Upper lobe of right lung (tissue), 1 donor: ENCODE data around the gene ATP5MK. TPM values are rescaled to one million over a fixed set of nuclear protein-coding genes. Genes with fewer than 3 reads are reported as not detected.

Experiments
- ATAC-seq: fragments of 200-7000 bp; cut with Tn5 transposase; one replicate; pipeline ENCODE4 v1.9.1; 2020; ENCODE audit warnings: mild to moderate bottlenecking, moderate library complexity
- DNase-seq: peaks from one replicate; pipeline ENCODE4 v3.0.0-alpha.2; 2020
- H3K27ac ChIP-seq: fragments of 200-600 bp; one replicate; pipeline ENCODE4 v1.8.0; 2022
- H3K27me3 ChIP-seq: fragments of 200-600 bp; one replicate; pipeline ENCODE4 v1.8.0; 2022; ENCODE audit warnings: mild to moderate bottlenecking
- H3K36me3 ChIP-seq: fragments of 200-600 bp; one replicate; pipeline ENCODE4 v1.8.0; 2022
- H3K4me1 ChIP-seq: fragments of 200-600 bp; one replicate; pipeline ENCODE4 v1.8.0; 2022
- H3K4me3 ChIP-seq: fragments of 200-600 bp; one replicate; pipeline ENCODE4 v1.8.0; 2022; ENCODE audit warnings: mild to moderate bottlenecking
- H3K9me3 ChIP-seq: fragments of 200-600 bp; one replicate; pipeline ENCODE4 v1.8.0; 2022
- intact Hi-C: fragments of 100-400 bp; cut with DNase I; formaldehyde crosslinking; loops from one replicate; pipeline ENCODE4 v1.11.0; 2022
- total RNA-seq: library from RNA; stranded (reverse); fragmentation: NEBNext Ultra II Directional; extraction: Animal tissue kit (Norgen Biotek cat#: 25700); gene quantifications from one replicate; pipeline ENCODE4 v1.2.1, GENCODE V29; 2021
- TF ChIP-seq, protein P1 (sequence below): fragments of 200-600 bp; IDR thresholded peaks from one replicate; pipeline ENCODE4 v1.8.0; 2022; ENCODE audit warnings: antibody characterized with exemption
- donor health status: DM: no; HTN: yes; CAD: no; lungs with severe emphysema.

ATP5MK gene
- total RNA-seq, 1 donor from 2014 or later: 206 TPM

DNA sequence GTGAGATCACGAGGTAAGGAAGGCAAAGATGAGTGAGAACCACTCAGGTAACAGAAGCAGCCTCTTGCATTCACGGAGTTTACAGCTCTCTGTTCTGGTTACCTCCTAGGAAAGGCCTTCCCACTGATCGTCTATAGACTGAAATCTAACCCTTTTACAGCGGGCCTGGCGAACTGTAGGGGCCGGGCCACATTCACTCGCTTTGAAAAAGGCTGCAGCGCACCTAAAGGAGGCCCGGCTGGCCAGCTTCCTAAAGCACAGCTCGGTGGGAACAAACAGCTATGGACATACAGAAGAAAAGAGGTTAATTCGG lies 565 bp downstream of the ATP5MK start:
- peaks cover 21% of the 10 kb centered on the region for H3K4me1 ChIP-seq
- TF ChIP-seq, protein P1, sequence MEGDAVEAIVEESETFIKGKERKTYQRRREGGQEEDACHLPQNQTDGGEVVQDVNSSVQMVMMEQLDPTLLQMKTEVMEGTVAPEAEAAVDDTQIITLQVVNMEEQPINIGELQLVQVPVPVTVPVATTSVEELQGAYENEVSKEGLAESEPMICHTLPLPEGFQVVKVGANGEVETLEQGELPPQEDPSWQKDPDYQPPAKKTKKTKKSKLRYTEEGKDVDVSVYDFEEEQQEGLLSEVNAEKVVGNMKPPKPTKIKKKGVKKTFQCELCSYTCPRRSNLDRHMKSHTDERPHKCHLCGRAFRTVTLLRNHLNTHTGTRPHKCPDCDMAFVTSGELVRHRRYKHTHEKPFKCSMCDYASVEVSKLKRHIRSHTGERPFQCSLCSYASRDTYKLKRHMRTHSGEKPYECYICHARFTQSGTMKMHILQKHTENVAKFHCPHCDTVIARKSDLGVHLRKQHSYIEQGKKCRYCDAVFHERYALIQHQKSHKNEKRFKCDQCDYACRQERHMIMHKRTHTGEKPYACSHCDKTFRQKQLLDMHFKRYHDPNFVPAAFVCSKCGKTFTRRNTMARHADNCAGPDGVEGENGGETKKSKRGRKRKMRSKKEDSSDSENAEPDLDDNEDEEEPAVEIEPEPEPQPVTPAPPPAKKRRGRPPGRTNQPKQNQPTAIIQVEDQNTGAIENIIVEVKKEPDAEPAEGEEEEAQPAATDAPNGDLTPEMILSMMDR: no peak
- H3K9me3 ChIP-seq: no peaks in the 10 kb centered on the region
- H3K27me3 ChIP-seq: no peaks in the 10 kb centered on the region
- peaks cover 44% of the 10 kb centered on the region for H3K36me3 ChIP-seq
- peak overlapping the region; percentile 76 for H3K4me3 ChIP-seq
- no peak for ATAC-seq
- H3K27ac ChIP-seq: peak overlapping the region; percentile 85
- intact Hi-C loops: no loop called here
- no peak for DNase-seq

DNA sequence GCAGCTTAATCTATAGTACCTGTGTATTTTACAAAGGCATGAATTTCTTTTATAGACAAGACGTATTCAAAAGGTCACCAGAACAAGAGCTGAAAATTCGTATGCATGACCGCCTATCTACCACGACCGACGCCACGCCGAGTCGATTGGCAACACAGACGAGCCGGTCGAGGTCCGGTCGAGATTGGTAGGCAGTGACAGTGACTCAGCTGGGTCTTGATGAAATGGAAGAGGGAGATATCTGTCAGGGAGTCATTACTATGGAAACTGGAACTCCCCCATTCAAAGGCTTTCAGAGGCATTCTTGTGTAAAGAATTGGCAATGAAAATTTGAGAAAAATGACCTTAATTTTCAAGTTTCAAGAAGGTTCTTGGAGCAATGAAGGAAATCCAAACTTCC lies 2.1 kb downstream of the ATP5MK start:
- Histone ChIP-seq H3K4me1 (peaks cover 21% of the 10 kb centered on the region), H3K27me3 (no peaks in the 10 kb centered on the region), H3K27ac (no peak overlapping the region), H3K9me3 (no peaks in the 10 kb centered on the region), H3K4me3 (no peak overlapping the region), H3K36me3 (peaks cover 44% of the 10 kb centered on the region)
- ATAC-seq (no peak), DNase-seq (peak; percentile 32)
- TF ChIP-seq, protein P1: no peak
- intact Hi-C loops: no loop called here

DNA sequence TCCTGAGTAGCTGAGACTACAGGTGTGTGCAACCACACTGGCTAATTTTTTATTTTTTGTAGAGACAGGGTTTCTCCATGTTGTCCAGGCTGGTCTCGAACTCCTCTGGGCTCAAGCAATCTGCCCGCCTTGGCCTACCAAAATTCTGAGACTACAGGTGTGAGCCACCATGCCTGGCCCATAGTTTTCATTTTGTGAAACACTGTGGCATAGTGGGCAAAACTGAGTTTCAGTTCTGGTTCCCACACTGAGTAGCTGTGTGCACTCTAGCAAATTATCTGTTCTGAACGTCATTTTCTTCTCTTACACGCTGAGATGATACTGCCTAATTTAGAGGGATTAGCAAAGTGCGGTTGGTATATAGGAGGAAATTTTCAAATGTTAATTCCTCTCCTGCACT lies 13.5 kb downstream of the ATP5MK start:
- H3K27me3 ChIP-seq: no peaks in the 10 kb centered on the region
- H3K36me3 ChIP-seq: peaks cover 82% of the 10 kb centered on the region
- no peak for DNase-seq
- ATAC-seq: no peak
- H3K27ac ChIP-seq: no peak overlapping the region
- no peak overlapping the region for H3K4me3 ChIP-seq
- intact Hi-C loops: no loop called here
- H3K9me3 ChIP-seq: no peaks in the 10 kb centered on the region
- no peaks in the 10 kb centered on the region for H3K4me1 ChIP-seq
- TF ChIP-seq, protein P1: no peak

DNA sequence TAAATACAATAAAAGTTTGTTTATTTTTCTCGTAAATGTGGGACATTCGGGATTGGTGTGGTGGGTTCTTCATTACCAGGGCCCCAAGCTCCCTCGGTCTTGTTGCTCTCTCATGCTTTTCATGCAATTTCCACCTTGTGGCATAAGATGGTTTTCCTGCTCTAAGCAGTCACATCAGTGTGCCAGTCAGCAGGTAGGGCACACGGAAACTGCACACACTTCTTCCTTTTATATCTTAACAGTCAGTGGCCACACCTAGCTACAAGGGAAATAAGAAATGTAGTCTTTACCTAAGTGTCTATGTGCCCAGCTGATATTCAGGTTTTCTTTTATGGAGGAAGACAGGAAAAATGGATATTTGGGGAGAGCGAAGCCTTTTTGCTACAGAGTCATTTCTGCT lies 22.0 kb downstream of the ATP5MK start:
- Histone ChIP-seq H3K36me3 (peaks cover 58% of the 10 kb centered on the region), H3K9me3 (no peaks in the 10 kb centered on the region), H3K4me3 (no peak overlapping the region), H3K27me3 (no peaks in the 10 kb centered on the region), H3K4me1 (peaks cover 7% of the 10 kb centered on the region), H3K27ac (no peak overlapping the region)
- ATAC-seq (no peak), DNase-seq (no peak)
- TF ChIP-seq, protein P1: no peak
- intact Hi-C loops: no loop called here

DNA sequence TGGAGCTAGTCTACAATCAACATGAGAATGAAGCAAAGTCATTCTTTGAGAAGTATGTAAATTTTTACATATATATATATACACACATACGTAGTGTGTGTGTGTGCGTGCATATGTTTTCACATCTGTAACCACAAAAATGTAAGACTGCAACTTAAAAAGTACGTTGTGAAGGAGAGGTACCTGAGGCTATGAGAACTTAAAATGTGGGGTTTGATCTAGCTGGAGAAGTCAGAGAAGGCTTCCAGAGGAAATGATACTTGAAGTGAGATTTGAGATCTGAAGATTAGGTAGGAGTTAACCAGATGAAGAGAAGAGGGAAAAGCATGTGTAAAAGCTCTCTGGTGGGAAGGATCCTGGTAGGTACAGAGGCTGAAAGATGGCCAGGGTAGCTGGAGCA lies 22.7 kb downstream of the ATP5MK start:
- TF ChIP-seq, protein P1: no peak
- H3K4me1 ChIP-seq: peaks cover 12% of the 10 kb centered on the region
- peaks cover 51% of the 10 kb centered on the region for H3K36me3 ChIP-seq
- no peak overlapping the region for H3K4me3 ChIP-seq
- ATAC-seq (no peak), DNase-seq (no peak)
- H3K27me3 ChIP-seq: no peaks in the 10 kb centered on the region
- H3K27ac ChIP-seq: no peak overlapping the region
- intact Hi-C loops: no loop called here
- H3K9me3 ChIP-seq: no peaks in the 10 kb centered on the region

DNA sequence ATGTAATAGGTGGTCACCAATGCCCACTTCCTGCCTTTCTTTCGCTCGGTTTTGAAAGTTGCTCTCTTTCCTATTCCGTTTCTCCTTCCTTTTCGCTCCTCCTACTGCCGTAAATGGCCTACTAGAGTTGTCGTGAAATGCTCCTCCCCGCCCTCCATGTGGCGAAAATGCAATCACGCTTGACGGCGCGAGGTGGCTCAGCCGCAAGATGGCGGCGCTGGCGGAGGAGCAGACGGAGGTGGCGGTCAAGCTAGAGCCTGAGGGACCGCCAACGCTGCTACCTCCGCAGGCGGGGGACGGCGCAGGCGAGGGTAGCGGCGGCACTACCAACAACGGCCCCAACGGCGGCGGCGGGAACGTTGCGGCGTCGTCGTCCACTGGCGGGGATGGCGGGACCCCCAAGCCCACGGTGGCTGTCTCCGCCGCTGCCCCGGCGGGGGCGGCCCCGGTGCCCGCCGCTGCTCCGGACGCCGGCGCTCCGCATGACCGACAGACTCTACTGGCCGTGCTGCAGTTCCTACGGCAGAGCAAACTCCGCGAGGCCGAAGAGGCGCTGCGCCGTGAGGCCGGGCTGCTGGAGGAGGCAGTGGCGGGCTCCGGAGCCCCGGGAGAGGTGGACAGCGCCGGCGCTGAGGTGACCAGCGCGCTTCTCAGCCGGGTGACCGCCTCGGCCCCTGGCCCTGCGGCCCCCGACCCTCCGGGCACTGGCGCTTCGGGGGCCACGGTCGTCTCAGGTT lies 28.3 kb downstream of the ATP5MK start, which contains the start of gene TAF5:
TAF5 (plus strand) TSS at position 195 of the 737 bp plus-strand sequence; CDS start at position 209, 14 bp downstream.
- TF ChIP-seq, protein P1: no peak
- DNase-seq (peak; percentile 94), ATAC-seq (peak; percentile 97)
- peaks cover under 1% of the 10 kb centered on the region for H3K36me3 ChIP-seq
- no peaks in the 10 kb centered on the region for H3K9me3 ChIP-seq
- H3K4me3 ChIP-seq: peak within 1 kb of the TSS; percentile 91
- peak within 1 kb of the TSS; percentile 70 for H3K27ac ChIP-seq
- intact Hi-C loops: no loop called here
- H3K27me3 ChIP-seq: no peaks in the 10 kb centered on the region
- H3K4me1 ChIP-seq: peaks cover 12% of the 10 kb centered on the region
